Psoas muscle (tissue), 8 donors: ENCODE results near the gene RALA. TPM values are rescaled to one million over a fixed set of nuclear protein-coding genes. Genes with fewer than 3 reads are reported as not detected.

Source experiments
- ATAC-seq, 4 donors: fragments of 200-7000 bp; cut with Tn5 transposase; one replicate each; pipeline ENCODE4 v1.9.1; 2020; ENCODE audit warnings: moderate library complexity in 3 of 4, mild to moderate bottlenecking in 2 of 4
- DNase-seq, 2 donors: peaks; one replicate each; pipeline ENCODE4 v3.0.0-alpha.2; 2020
- H3K27ac ChIP-seq: fragments of 200-600 bp; one replicate; pipeline ENCODE4 v1.8.0; 2022
- H3K27me3 ChIP-seq, 3 donors: fragments of 200-600 bp in 1 of 3; one replicate each; pipeline versions ENCODE4 v1.6.1 to v1.8.0; 2013 to 2022; ENCODE audit warnings: low read length in 2 of 3, mild to moderate bottlenecking in 2 of 3, moderate library complexity in 1 of 3; ENCODE audit not compliant: insufficient read depth in 3 of 3
- H3K36me3 ChIP-seq, 2 donors: fragments of 200-600 bp in 1 of 2; one replicate each; pipeline versions ENCODE4 v1.6.1 to v1.8.0; 2013 to 2022; ENCODE audit warnings: low read depth in 1 of 2, mild to moderate bottlenecking in 1 of 2, moderate library complexity in 1 of 2; ENCODE audit not compliant: insufficient read depth in 1 of 2
- H3K4me1 ChIP-seq: fragments of 200-600 bp; one replicate; pipeline ENCODE4 v1.8.0; 2022
- H3K4me3 ChIP-seq: fragments of 200-600 bp; one replicate; pipeline ENCODE4 v1.8.0; 2022; ENCODE audit warnings: mild to moderate bottlenecking
- H3K9me3 ChIP-seq: fragments of 200-600 bp; one replicate; pipeline ENCODE4 v1.8.0; 2022
- CTCF ChIP-seq: fragments of 200-600 bp; IDR thresholded peaks from one replicate; pipeline ENCODE4 v1.8.0; 2022; ENCODE audit warnings: antibody characterized with exemption
- WGBS, 3 donors: extraction: QIAGEN DNeasy Blood & Tissue Kit; methylation state at CpG; one replicate each; pipeline versions ENCODE4 v1.1.6 to v1.1.7; 2013; 5-methylcytosine and 5-hydroxymethylcytosine counted together
- intact Hi-C, 2 donors: fragments of 100-400 bp; cut with DNase I; formaldehyde crosslinking; loops; one replicate each; pipeline versions ENCODE4 v1.11.0 to v1.14.2; 2022
- polyA plus RNA-seq, 3 donors: library from polyadenylated mRNA; stranded (reverse); fragments of 200-250 nt; gene quantifications; one replicate each; pipeline ENCODE4 v1.2.3, GENCODE V29; 2013
- total RNA-seq, 4 donors: library from RNA; stranded (reverse); fragmentation: NEBNext Ultra II Directional in 2 of 4; extraction: Animal tissue kit (Norgen Biotek cat#: 25700) in 2 of 4; gene quantifications; one replicate each; pipeline versions ENCODE4 v1.2.1 to v1.2.4, GENCODE V29; 2021 to 2023
- donor health status: healthy with polysubstance abuse.
- donor health status: DM: no; HTN: no; CAD: no; lungs with moderate emphysema.
- donor health status: Bipolar disorder and iron deficiency.
- donor health status: healthy.
- donor health status: DM: yes; HTN: yes; CAD: no.
- donor health status: DM: no; HTN: no; CAD: no.
- donor health status: DM: no; HTN: no; CAD: no.
- donor health status: DM: yes; HTN: yes; CAD: no.

The RALA gene
- total and polyA plus RNA-seq, 7 donors: 15.1 to 33.9 (median 17.9) TPM

- intact Hi-C loops: no loop called here
- Histone ChIP-seq H3K27ac (no peak overlapping the region), H3K4me1 (no peaks in the 10 kb centered on the region), H3K36me3 (no peaks in the 10 kb centered on the region), H3K4me3 (no peak overlapping the region), H3K27me3 (no peaks in the 10 kb centered on the region), H3K9me3 (peaks cover 17% of the 10 kb centered on the region)
- DNase-seq (no peak), ATAC-seq (no peak)
- WGBS, 3 donors: 13 to 21% (median 16%) methylated on average over 1 of the region's 1 CpG
- TF ChIP-seq CTCF: no peak
These were observed 89.4 kb downstream of the RALA start for GRCh38 chr7:39712751-39713150.

- DNase-seq (no peak), ATAC-seq (no peak)
- Histone ChIP-seq H3K4me1 (no peaks in the 10 kb centered on the region), H3K27ac (no peak overlapping the region), H3K9me3 (peaks cover 17% of the 10 kb centered on the region), H3K27me3 (no peaks in the 10 kb centered on the region), H3K4me3 (no peak overlapping the region), H3K36me3 (no peaks in the 10 kb centered on the region)
- WGBS, 3 donors: 94 to 96% (median 96%) methylated on average over 1 of the region's 1 CpG
- TF ChIP-seq CTCF: no peak
- intact Hi-C loops: no loop called here
These were observed 91.2 kb downstream of the RALA start for GRCh38 chr7:39714447-39715091.

- DNase-seq (no peak), ATAC-seq (no peak)
- no peak overlapping the region for H3K27ac ChIP-seq
- no peaks in the 10 kb centered on the region for H3K36me3 ChIP-seq
- intact Hi-C loops: no loop called here
- no peaks in the 10 kb centered on the region for H3K9me3 ChIP-seq
- H3K4me3 ChIP-seq: no peak overlapping the region
- TF ChIP-seq CTCF: no peak
- WGBS, 3 donors: 47 to 50% (median 48%) methylated on average over 7 of the region's 7 CpGs
- no peaks in the 10 kb centered on the region for H3K27me3 ChIP-seq
- no peaks in the 10 kb centered on the region for H3K4me1 ChIP-seq
These were observed 97.2 kb downstream of the RALA start for GRCh38 chr7:39720586-39720985.

- Histone ChIP-seq H3K27me3 (no peaks in the 10 kb centered on the region), H3K4me1 (no peaks in the 10 kb centered on the region), H3K36me3 (no peaks in the 10 kb centered on the region), H3K27ac (no peak overlapping the region), H3K4me3 (no peak overlapping the region), H3K9me3 (no peaks in the 10 kb centered on the region)
- DNase-seq: no peak
- intact Hi-C loops: no loop called here
- ATAC-seq: no peak
- 82 to 96% (median 91%) methylated on average over 3 of the region's 3 CpGs for WGBS, 3 donors
- no peak for TF ChIP-seq CTCF
These were observed 98.0 kb downstream of the RALA start for GRCh38 chr7:39721345-39721744.
